B cell (primary cell): ENCODE measurements around the gene PPP2R5D. TPM values are rescaled to one million over a fixed set of nuclear protein-coding genes. Genes with fewer than 3 reads are reported as not detected.

Experiments
- ATAC-seq: fragments of 200-7000 bp; cut with Tn5 transposase; one replicate; pipeline ENCODE4 v1.10.0; 2021; ENCODE audit warnings: low read depth, mild to moderate bottlenecking, moderate number of reproducible peaks, moderate library complexity
- CTCF ChIA-PET: fragments of 350-600 bp; sonication (Branson Sonifier 250); formaldehyde crosslinking; loops from one replicate; lab custom pipeline; 2021; ENCODE audit warnings: antibody characterized with exemption, inconsistent platforms; lab: Charles Lee
- POLR2A ChIA-PET: fragments of 350-600 bp; sonication (Branson Sonifier 250); formaldehyde crosslinking; loops from one replicate; lab custom pipeline; 2021; ENCODE audit warnings: antibody characterized with exemption; lab: Charles Lee
- DNase-seq: peaks from one replicate; pipeline ENCODE4 v3.0.0; 2013
- H2AFZ ChIP-seq: 2 replicates; pipeline ENCODE4 v1.6.1; 2012; ENCODE audit warnings: mild to moderate bottlenecking, low read depth, low read length; ENCODE audit not compliant: insufficient read depth, poor library complexity, severe bottlenecking
- H3K27ac ChIP-seq, 2 donors: 1 replicate in 1 of 2; 2 replicates in 1 of 2; pipeline ENCODE4 v1.5.1; 2012 to 2013; ENCODE audit warnings: low read length in 2 of 2, mild to moderate bottlenecking in 2 of 2, moderate library complexity in 1 of 2
- H3K27me3 ChIP-seq, 4 experiments: fragments of 200-600 bp in 1 of 4; sonication (generic) in 1 of 4; replicated peaks in 1 of 4; 1 replicate in 2 of 4; 2 replicates in 2 of 4; pipeline versions ENCODE4 v1.6.1 to v1.7.0; 2013 to 2016; ENCODE audit warnings: low read length in 3 of 4, mild to moderate bottlenecking in 2 of 4, mixed read lengths in 1 of 4, moderate library complexity in 1 of 4; ENCODE audit not compliant: insufficient read depth in 4 of 4, control insufficient read depth in 3 of 4; ENCODE audit errors: control extremely low read depth in 1 of 4
- H3K36me3 ChIP-seq, 2 experiments: replicated peaks in 1 of 2; 1 replicate in 1 of 2; 2 replicates in 1 of 2; pipeline versions ENCODE4 v1.6.1 to v1.7.1; 2013; ENCODE audit warnings: low read length in 1 of 2; ENCODE audit not compliant: insufficient read depth in 2 of 2, control insufficient read depth in 1 of 2; ENCODE audit errors: control extremely low read depth in 1 of 2, extremely low read depth in 1 of 2
- H3K4me1 ChIP-seq, 2 donors: fragments of 200-600 bp in 1 of 2; sonication (generic) in 1 of 2; 1 replicate in 1 of 2; 2 replicates in 1 of 2; pipeline versions ENCODE4 v1.5.1 to v1.6.1; 2013 to 2017; ENCODE audit warnings: low read length in 2 of 2; ENCODE audit not compliant: control insufficient read depth in 2 of 2, insufficient read depth in 2 of 2
- H3K4me2 ChIP-seq: replicated peaks from 2 replicates; pipeline ENCODE3; 2012; ENCODE audit warnings: mild to moderate bottlenecking, low read depth, low read length; ENCODE audit not compliant: poor library complexity, severe bottlenecking
- H3K4me3 ChIP-seq, 5 experiments: fragments of 200-600 bp in 1 of 5; sonication (generic) in 1 of 5; 1 replicate in 3 of 5; 2 replicates in 2 of 5; pipeline versions ENCODE4 v1.5.1 to v1.7.0; 2011 to 2016; ENCODE audit warnings: low read length in 4 of 5, mild to moderate bottlenecking in 4 of 5, low read depth in 2 of 5, control low read depth in 1 of 5, moderate library complexity in 1 of 5; ENCODE audit not compliant: insufficient read depth in 1 of 5; ENCODE audit errors: control extremely low read depth in 1 of 5, extremely low read depth in 1 of 5
- H3K79me2 ChIP-seq: fragments of 200-600 bp; sonication (generic); one replicate; pipeline ENCODE4 v1.6.0; 2016; ENCODE audit warnings: low read length; ENCODE audit not compliant: control insufficient read depth, insufficient read depth
- H3K9ac ChIP-seq: fragments of 200-600 bp; sonication (generic); 2 replicates; pipeline ENCODE4 v1.6.1; 2017; ENCODE audit warnings: mild to moderate bottlenecking, low read length, moderate library complexity
- H3K9me3 ChIP-seq, 3 donors: one replicate each; pipeline versions ENCODE4 v1.6.1 to v1.7.1; 2013; ENCODE audit warnings: low read length in 2 of 3; ENCODE audit not compliant: control insufficient read depth in 2 of 3, insufficient read depth in 1 of 3; ENCODE audit errors: control extremely low read depth in 1 of 3
- H4K20me1 ChIP-seq: 2 replicates; pipeline ENCODE4 v1.6.0; 2012; ENCODE audit warnings: mild to moderate bottlenecking, low read length; ENCODE audit not compliant: insufficient read depth, control insufficient read depth, poor library complexity, severe bottlenecking
- H3K27ac Mint-ChIP-seq: one replicate; pipeline ENCODE4 v1.8.0; 2021; ENCODE audit warnings: mixed read lengths
- H3K27me3 Mint-ChIP-seq: one replicate; pipeline ENCODE4 v1.8.0; 2021; ENCODE audit warnings: mixed read lengths
- H3K4me1 Mint-ChIP-seq: one replicate; pipeline ENCODE4 v1.8.0; 2021; ENCODE audit warnings: mixed read lengths
- H3K4me3 Mint-ChIP-seq: one replicate; pipeline ENCODE4 v1.8.0; 2021; ENCODE audit warnings: mixed read lengths
- H3K9me3 Mint-ChIP-seq: one replicate; pipeline ENCODE4 v1.8.0; 2022; ENCODE audit warnings: mixed read lengths; ENCODE audit not compliant: insufficient read depth
- CTCF ChIP-seq: fragments of 200-600 bp; IDR thresholded peaks from one replicate; pipeline ENCODE4 v1.8.0; 2022; ENCODE audit warnings: antibody characterized with exemption, mild to moderate bottlenecking
- EZH2 ChIP-seq: IDR thresholded peaks from 2 replicates; pipeline ENCODE4 v1.6.1; 2012; ENCODE audit warnings: borderline replicate concordance, low read depth, mild to moderate bottlenecking, moderate library complexity, low read length; ENCODE audit not compliant: insufficient read depth, poor library complexity, severe bottlenecking
- WGBS: methylation state at CpG from one replicate; pipeline ENCODE4 v1.1.5; 2013; ENCODE audit warnings: missing lambda C conversion rate; ENCODE audit not compliant: insufficient coverage; 5-methylcytosine and 5-hydroxymethylcytosine counted together
- intact Hi-C: fragments of 100-400 bp; cut with micrococcal nuclease; formaldehyde crosslinking; loops from one replicate; pipeline ENCODE4 v1.10.0; 2022
- polyA plus RNA-seq: library from polyadenylated mRNA; depleted of rRNA; stranded (reverse); fragments of >200 nt; gene quantifications from 2 replicates; pipeline ENCODE4 v1.2.3, GENCODE V29; 2012
- total RNA-seq, 2 donors: library from RNA; stranded (reverse); fragments of 120-200 nt in 1 of 2; gene quantifications; 1 replicate in 1 of 2; 2 replicates in 1 of 2; pipeline versions ENCODE4 v1.2.3 to v1.2.4, GENCODE V29; 2013 to 2022

PPP2R5D gene
- total and polyA plus RNA-seq, 2 donors (not counting 1 experiment from before 2014, with no cell fraction given), result 23.2 to 23.6 TPM

GRCh38 chr6:42969431-42969830 lies 14.9 kb upstream of the PPP2R5D start:
- DNase-seq (no peak), ATAC-seq (no peak)
- H3K27me3 ChIP-seq, result no peaks in the 10 kb centered on the region
- intact Hi-C loops, result no loop called here
- Mint-ChIP-seq H3K4me1 (peaks cover 5% of the 10 kb centered on the region), H3K27ac (no peak overlapping the region), H3K9me3 (no peaks in the 10 kb centered on the region), H3K4me3 (no peak overlapping the region), H3K27me3 (no peaks in the 10 kb centered on the region)
- H3K36me3 ChIP-seq, result peaks cover 0 to 61% of the 10 kb centered on the region in 2 experiments
- no peaks in the 10 kb centered on the region for H3K79me2 ChIP-seq
- H3K4me3 ChIP-seq, result no peak overlapping the region
- ChIA-PET POLR2A (no interaction called here), CTCF (no interaction called here)
- H3K4me1 ChIP-seq, result no peaks in the 10 kb centered on the region
- no peak overlapping the region for H3K4me2 ChIP-seq
- H2AFZ ChIP-seq, result no peak overlapping the region
- H3K9me3 ChIP-seq, result no peaks in the 10 kb centered on the region
- H3K9ac ChIP-seq, result no peak overlapping the region
- H3K27ac ChIP-seq, result no peak overlapping the region
- TF ChIP-seq CTCF, result no peak
- no peak for TF ChIP-seq EZH2
- 94% methylated on average over 2 of the region's 2 CpGs for WGBS
- peaks cover 8% of the 10 kb centered on the region for H4K20me1 ChIP-seq

- Histone ChIP-seq H3K9me3 (no peaks in the 10 kb centered on the region), H4K20me1 (peaks cover 8% of the 10 kb centered on the region), H3K4me2 (no peak overlapping the region), H3K79me2 (peaks cover 1% of the 10 kb centered on the region), H3K9ac (no peak overlapping the region), H3K36me3 (peaks cover 0 to 61% of the 10 kb centered on the region in 2 experiments), H3K4me1 (no peaks in the 10 kb centered on the region), H3K27ac (no peak overlapping the region), H3K4me3 (no peak overlapping the region), H2AFZ (no peak overlapping the region), H3K27me3 (no peaks in the 10 kb centered on the region)
- H3K27me3 Mint-ChIP-seq, result no peaks in the 10 kb centered on the region
- POLR2A ChIA-PET, result no interaction called here
- no peak for DNase-seq
- H3K27ac Mint-ChIP-seq, result no peak overlapping the region
- WGBS, result 100% methylated on average over 1 of the region's 4 CpGs
- H3K4me1 Mint-ChIP-seq, result peaks cover 6% of the 10 kb centered on the region
- ATAC-seq, result no peak
- H3K4me3 Mint-ChIP-seq, result no peak overlapping the region
- CTCF ChIA-PET, result no interaction called here
- intact Hi-C loops, result no loop called here
- H3K9me3 Mint-ChIP-seq, result no peaks in the 10 kb centered on the region
- no peak for TF ChIP-seq CTCF
- no peak for TF ChIP-seq EZH2
Measured at GRCh38 chr6:42969934-42970333, 14.4 kb upstream of the PPP2R5D start.
